HepG2 (cell line): Measurements from ENCODE around the gene ARSB. TPM values are rescaled to one million over a fixed set of nuclear protein-coding genes. Genes with fewer than 3 reads are reported as not detected.

Experiments used
- HMG20B ChIP-seq: conservative IDR thresholded peaks from 2 replicates; pipeline ENCODE4 v1.6.1; 2016; ENCODE audit warnings: missing genetic modification reagents, missing compliant biosample characterization
- MATR3 ChIP-seq: sonication (generic); formaldehyde crosslinking; IDR thresholded peaks from 2 replicates; pipeline ENCODE4 v1.4.0; 2020; ENCODE audit warnings: missing genetic modification reagents
- MXD4 ChIP-seq: IDR thresholded peaks from 2 replicates; pipeline ENCODE4 v1.6.1; 2016; ENCODE audit warnings: mild to moderate bottlenecking, missing biosample characterization, missing genetic modification reagents
- MYNN ChIP-seq: sonication (generic); formaldehyde crosslinking; IDR thresholded peaks from 2 replicates; pipeline ENCODE4 v1.4.0; 2020; ENCODE audit warnings: mild to moderate bottlenecking, low read depth, missing genetic modification reagents
- NFIC ChIP-seq: IDR thresholded peaks from 2 replicates; pipeline ENCODE4 v1.6.1; 2012; ENCODE audit warnings: mild to moderate bottlenecking, low read length, inconsistent platforms
- NKX3-1 ChIP-seq: sonication (generic); formaldehyde crosslinking; IDR thresholded peaks from 2 replicates; pipeline ENCODE4 v1.5.0; 2020; ENCODE audit warnings: missing genetic modification reagents
- SALL1 ChIP-seq: sonication (generic); formaldehyde crosslinking; IDR thresholded peaks from 2 replicates; pipeline ENCODE4 v1.8.0; 2022; ENCODE audit warnings: mild to moderate bottlenecking, missing genetic modification reagents
- ZNF274 ChIP-seq: sonication (generic); formaldehyde crosslinking; IDR thresholded peaks from 2 replicates; pipeline ENCODE4 v1.5.1; 2020; ENCODE audit warnings: mild to moderate bottlenecking, missing genetic modification reagents
- ZNF367 ChIP-seq: sonication (generic); formaldehyde crosslinking; IDR thresholded peaks from 2 replicates; pipeline ENCODE4 v1.4.0; 2020; ENCODE audit warnings: missing genetic modification reagents, borderline replicate concordance
- ZNF432 ChIP-seq: sonication (generic); formaldehyde crosslinking; IDR thresholded peaks from 2 replicates; pipeline ENCODE4 v1.5.0; 2020; ENCODE audit warnings: missing genetic modification reagents, mild to moderate bottlenecking, borderline replicate concordance
- ZNF746 ChIP-seq: sonication (generic); formaldehyde crosslinking; IDR thresholded peaks from 2 replicates; pipeline ENCODE4 v1.8.0; 2022; ENCODE audit warnings: mild to moderate bottlenecking, missing genetic modification reagents
- ZSCAN21 ChIP-seq: sonication (generic); formaldehyde crosslinking; IDR thresholded peaks from 2 replicates; pipeline ENCODE4 v1.8.0; 2022; ENCODE audit warnings: mild to moderate bottlenecking, missing genetic modification reagents, moderate library complexity, borderline replicate concordance
- polyA plus RNA-seq, 8 experiments: library from polyadenylated mRNA; depleted of rRNA in 3 of 8; stranded (reverse) in 7 of 8; unstranded in 1 of 8; fragments of >200 nt; fragmentation: Illumina TruSeq in 4 of 8; extraction: Trizol in 4 of 8; gene quantifications; 2 replicates each; pipeline versions ENCODE4 v1.2.1 to v1.2.3, GENCODE V29; 2011 to 2016; ENCODE audit warnings: low read depth in 4 of 8, missing spikeins in 1 of 8, mixed read lengths in 1 of 8; ENCODE audit not compliant: insufficient read depth in 1 of 8
- total RNA-seq, 5 experiments: library from RNA; depleted of rRNA; stranded (reverse); fragments of >200 nt; fragmentation: Illumina TruSeq; extraction: Trizol; gene quantifications; 2 replicates each; pipeline ENCODE4 v1.2.3, GENCODE V29; 2016; ENCODE audit warnings: low read depth in 1 of 5
- TF ChIP-seq, protein P1 (sequence below): IDR thresholded peaks from 2 replicates; pipeline ENCODE4 v1.6.1; 2016; ENCODE audit warnings: low read depth, missing genetic modification reagents, missing compliant biosample characterization
- TF ChIP-seq, protein P2 (sequence below): sonication (generic); formaldehyde crosslinking; IDR thresholded peaks from 2 replicates; pipeline ENCODE4 v1.5.0; 2020; ENCODE audit warnings: missing genetic modification reagents
- TF ChIP-seq, protein P3 (sequence below): IDR thresholded peaks from 2 replicates; pipeline ENCODE4 v1.6.1; 2016; ENCODE audit warnings: mild to moderate bottlenecking
- TF ChIP-seq, protein P4 (sequence below): sonication (generic); formaldehyde crosslinking; IDR thresholded peaks from 2 replicates; pipeline ENCODE4 v1.4.0; 2020; ENCODE audit warnings: missing genetic modification reagents
- TF ChIP-seq, protein P5 (sequence below): IDR thresholded peaks from 2 replicates; pipeline ENCODE4 v1.6.1; 2016; ENCODE audit warnings: missing compliant biosample characterization, missing genetic modification reagents, borderline replicate concordance

The ARSB gene
- total and polyA plus RNA-seq, 2 of the 13 experiments (the other 11 are each of a cell fraction or from before 2014, with no cell fraction given): 52.6 to 66.4 TPM

DNA sequence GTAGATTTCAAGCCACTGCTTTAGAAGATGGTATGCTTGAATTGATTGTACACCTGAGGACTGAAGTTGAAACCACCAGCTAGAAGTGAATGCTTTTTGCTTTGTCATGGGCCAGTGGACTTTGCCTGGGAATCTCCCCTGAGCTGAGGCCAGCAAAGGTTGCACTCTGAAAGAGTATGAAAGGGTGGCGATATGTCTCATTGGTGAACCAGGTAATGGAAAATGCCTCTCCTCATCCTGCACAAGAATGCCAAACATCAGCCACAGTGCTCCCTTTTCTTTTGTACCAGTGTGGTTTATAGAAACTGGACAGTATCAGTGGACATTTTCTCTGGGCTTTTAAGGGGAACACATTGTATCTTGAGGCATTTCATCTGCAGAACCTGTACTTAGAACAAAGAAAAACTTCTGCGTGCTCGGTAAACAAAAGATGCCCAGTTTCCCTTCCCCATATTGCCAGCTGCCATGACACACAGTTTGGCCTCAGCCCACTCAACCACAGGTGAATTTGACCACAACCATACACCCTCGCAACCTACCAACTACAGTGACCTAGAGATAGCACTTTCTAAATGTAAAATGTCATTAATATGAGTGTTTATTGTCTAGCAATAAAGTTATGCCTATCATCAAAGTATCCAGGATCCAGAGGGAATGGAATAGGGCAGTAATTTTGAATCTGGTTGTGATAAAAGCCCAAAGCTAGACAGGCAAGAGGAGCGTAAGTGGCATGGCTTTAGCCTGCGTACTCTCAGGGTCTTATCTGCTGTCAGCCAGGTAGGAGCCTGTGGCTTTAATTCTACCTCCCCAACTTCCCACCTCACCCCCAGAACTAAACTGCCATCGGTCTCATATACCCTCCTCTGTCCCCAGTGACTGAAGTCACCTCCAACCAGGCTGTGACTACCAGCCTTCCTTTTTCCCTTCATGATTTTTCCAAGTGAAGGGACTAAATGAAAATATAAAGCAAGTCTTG lies 257.0 kb downstream of the ARSB start (continued):
- TF ChIP-seq, protein P1, sequence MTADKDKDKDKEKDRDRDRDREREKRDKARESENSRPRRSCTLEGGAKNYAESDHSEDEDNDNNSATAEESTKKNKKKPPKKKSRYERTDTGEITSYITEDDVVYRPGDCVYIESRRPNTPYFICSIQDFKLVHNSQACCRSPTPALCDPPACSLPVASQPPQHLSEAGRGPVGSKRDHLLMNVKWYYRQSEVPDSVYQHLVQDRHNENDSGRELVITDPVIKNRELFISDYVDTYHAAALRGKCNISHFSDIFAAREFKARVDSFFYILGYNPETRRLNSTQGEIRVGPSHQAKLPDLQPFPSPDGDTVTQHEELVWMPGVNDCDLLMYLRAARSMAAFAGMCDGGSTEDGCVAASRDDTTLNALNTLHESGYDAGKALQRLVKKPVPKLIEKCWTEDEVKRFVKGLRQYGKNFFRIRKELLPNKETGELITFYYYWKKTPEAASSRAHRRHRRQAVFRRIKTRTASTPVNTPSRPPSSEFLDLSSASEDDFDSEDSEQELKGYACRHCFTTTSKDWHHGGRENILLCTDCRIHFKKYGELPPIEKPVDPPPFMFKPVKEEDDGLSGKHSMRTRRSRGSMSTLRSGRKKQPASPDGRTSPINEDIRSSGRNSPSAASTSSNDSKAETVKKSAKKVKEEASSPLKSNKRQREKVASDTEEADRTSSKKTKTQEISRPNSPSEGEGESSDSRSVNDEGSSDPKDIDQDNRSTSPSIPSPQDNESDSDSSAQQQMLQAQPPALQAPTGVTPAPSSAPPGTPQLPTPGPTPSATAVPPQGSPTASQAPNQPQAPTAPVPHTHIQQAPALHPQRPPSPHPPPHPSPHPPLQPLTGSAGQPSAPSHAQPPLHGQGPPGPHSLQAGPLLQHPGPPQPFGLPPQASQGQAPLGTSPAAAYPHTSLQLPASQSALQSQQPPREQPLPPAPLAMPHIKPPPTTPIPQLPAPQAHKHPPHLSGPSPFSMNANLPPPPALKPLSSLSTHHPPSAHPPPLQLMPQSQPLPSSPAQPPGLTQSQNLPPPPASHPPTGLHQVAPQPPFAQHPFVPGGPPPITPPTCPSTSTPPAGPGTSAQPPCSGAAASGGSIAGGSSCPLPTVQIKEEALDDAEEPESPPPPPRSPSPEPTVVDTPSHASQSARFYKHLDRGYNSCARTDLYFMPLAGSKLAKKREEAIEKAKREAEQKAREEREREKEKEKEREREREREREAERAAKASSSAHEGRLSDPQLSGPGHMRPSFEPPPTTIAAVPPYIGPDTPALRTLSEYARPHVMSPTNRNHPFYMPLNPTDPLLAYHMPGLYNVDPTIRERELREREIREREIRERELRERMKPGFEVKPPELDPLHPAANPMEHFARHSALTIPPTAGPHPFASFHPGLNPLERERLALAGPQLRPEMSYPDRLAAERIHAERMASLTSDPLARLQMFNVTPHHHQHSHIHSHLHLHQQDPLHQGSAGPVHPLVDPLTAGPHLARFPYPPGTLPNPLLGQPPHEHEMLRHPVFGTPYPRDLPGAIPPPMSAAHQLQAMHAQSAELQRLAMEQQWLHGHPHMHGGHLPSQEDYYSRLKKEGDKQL (CRISPR knock-in tag): no peak
- TF ChIP-seq HMG20B (no peak), NKX3-1 (CRISPR knock-in tag) (no peak), NFIC (no peak), ZNF746 (CRISPR knock-in tag) (no peak), MYNN (no peak), SALL1 (peak; percentile 79), MXD4 (CRISPR knock-in tag) (0 out of 2 replicates have a peak, but pooled peaks have one; percentile 33), ZNF367 (CRISPR knock-in tag) (no peak), MATR3 (no peak), ZNF274 (CRISPR knock-in tag) (no peak), ZNF432 (no peak), ZSCAN21 (CRISPR knock-in tag) (no peak)
- TF ChIP-seq, protein P2, sequence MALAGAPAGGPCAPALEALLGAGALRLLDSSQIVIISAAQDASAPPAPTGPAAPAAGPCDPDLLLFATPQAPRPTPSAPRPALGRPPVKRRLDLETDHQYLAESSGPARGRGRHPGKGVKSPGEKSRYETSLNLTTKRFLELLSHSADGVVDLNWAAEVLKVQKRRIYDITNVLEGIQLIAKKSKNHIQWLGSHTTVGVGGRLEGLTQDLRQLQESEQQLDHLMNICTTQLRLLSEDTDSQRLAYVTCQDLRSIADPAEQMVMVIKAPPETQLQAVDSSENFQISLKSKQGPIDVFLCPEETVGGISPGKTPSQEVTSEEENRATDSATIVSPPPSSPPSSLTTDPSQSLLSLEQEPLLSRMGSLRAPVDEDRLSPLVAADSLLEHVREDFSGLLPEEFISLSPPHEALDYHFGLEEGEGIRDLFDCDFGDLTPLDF (CRISPR knock-in tag): no peak
- TF ChIP-seq, protein P3, sequence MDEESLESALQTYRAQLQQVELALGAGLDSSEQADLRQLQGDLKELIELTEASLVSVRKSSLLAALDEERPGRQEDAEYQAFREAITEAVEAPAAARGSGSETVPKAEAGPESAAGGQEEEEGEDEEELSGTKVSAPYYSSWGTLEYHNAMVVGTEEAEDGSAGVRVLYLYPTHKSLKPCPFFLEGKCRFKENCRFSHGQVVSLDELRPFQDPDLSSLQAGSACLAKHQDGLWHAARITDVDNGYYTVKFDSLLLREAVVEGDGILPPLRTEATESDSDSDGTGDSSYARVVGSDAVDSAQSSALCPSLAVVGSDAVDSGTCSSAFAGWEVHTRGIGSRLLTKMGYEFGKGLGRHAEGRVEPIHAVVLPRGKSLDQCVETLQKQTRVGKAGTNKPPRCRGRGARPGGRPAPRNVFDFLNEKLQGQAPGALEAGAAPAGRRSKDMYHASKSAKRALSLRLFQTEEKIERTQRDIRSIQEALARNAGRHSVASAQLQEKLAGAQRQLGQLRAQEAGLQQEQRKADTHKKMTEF: peak; percentile 48; the same call in 1 of the 2 replicates
- TF ChIP-seq, protein P4, sequence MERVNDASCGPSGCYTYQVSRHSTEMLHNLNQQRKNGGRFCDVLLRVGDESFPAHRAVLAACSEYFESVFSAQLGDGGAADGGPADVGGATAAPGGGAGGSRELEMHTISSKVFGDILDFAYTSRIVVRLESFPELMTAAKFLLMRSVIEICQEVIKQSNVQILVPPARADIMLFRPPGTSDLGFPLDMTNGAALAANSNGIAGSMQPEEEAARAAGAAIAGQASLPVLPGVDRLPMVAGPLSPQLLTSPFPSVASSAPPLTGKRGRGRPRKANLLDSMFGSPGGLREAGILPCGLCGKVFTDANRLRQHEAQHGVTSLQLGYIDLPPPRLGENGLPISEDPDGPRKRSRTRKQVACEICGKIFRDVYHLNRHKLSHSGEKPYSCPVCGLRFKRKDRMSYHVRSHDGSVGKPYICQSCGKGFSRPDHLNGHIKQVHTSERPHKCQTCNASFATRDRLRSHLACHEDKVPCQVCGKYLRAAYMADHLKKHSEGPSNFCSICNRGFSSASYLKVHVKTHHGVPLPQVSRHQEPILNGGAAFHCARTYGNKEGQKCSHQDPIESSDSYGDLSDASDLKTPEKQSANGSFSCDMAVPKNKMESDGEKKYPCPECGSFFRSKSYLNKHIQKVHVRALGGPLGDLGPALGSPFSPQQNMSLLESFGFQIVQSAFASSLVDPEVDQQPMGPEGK (CRISPR knock-in tag): no peak
- TF ChIP-seq, protein P5, sequence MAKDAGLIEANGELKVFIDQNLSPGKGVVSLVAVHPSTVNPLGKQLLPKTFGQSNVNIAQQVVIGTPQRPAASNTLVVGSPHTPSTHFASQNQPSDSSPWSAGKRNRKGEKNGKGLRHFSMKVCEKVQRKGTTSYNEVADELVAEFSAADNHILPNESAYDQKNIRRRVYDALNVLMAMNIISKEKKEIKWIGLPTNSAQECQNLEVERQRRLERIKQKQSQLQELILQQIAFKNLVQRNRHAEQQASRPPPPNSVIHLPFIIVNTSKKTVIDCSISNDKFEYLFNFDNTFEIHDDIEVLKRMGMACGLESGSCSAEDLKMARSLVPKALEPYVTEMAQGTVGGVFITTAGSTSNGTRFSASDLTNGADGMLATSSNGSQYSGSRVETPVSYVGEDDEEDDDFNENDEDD (CRISPR knock-in tag): no peak; the same call in 1 of the 2 replicates
